Left lung (tissue), 10 donors: Measurements from ENCODE around the gene OR1D2. TPM values are rescaled to one million over a fixed set of nuclear protein-coding genes. Genes with fewer than 3 reads are reported as not detected.

ENCODE experiments used
- ATAC-seq: fragments of 200-7000 bp; cut with Tn5 transposase; one replicate; pipeline ENCODE4 v1.9.1; 2020; ENCODE audit warnings: moderate library complexity
- DNase-seq, 4 donors: peaks; one replicate each; pipeline ENCODE4 v3.0.0-alpha.2; 2013 to 2020
- H3K27ac ChIP-seq, 2 donors: fragments of 200-600 bp; sonication (generic) in 1 of 2; one replicate each; pipeline versions ENCODE4 v1.5.0 to v1.8.0; 2020 to 2021
- H3K27me3 ChIP-seq, 2 donors: fragments of 200-600 bp; sonication (generic) in 1 of 2; one replicate each; pipeline versions ENCODE4 v1.5.0 to v1.8.0; 2020 to 2021
- H3K36me3 ChIP-seq, 2 donors: fragments of 200-600 bp; sonication (generic) in 1 of 2; one replicate each; pipeline versions ENCODE4 v1.5.0 to v1.8.0; 2020 to 2021
- H3K4me1 ChIP-seq, 2 donors: fragments of 200-600 bp; one replicate each; pipeline ENCODE4 v1.8.0; 2021
- H3K4me3 ChIP-seq, 2 donors: fragments of 200-600 bp; sonication (generic) in 1 of 2; one replicate each; pipeline versions ENCODE4 v1.5.0 to v1.8.0; 2020 to 2021; ENCODE audit warnings: mild to moderate bottlenecking in 1 of 2
- H3K9me3 ChIP-seq, 2 donors: fragments of 200-600 bp; sonication (generic) in 1 of 2; one replicate each; pipeline versions ENCODE4 v1.5.0 to v1.8.0; 2020 to 2021
- CTCF ChIP-seq, 2 donors: fragments of 200-600 bp; sonication (generic) in 1 of 2; IDR thresholded peaks; one replicate each; pipeline versions ENCODE4 v1.5.0 to v1.8.0; 2021; ENCODE audit warnings: antibody characterized with exemption in 2 of 2
- intact Hi-C, 2 donors: fragments of 100-400 bp; cut with DNase I; formaldehyde crosslinking; loops; one replicate each; pipeline versions ENCODE4 v1.11.2 to v1.14.2; 2022
- polyA plus RNA-seq, 6 donors: library from polyadenylated mRNA; unstranded; fragments of 120-200 nt; gene quantifications; one replicate each; pipeline ENCODE4 v1.2.1, GENCODE V29; 2013; ENCODE audit not compliant: insufficient read length in 6 of 6
- total RNA-seq, 2 donors: library from RNA; stranded (reverse); fragmentation: NEBNext Ultra II Directional; extraction: Animal tissue kit (Norgen Biotek cat#: 25700); gene quantifications; one replicate each; pipeline ENCODE4 v1.2.1, GENCODE V29; 2021
- donor health status: DM: no; HTN: yes; CAD: no.
- donor health status: DM: no; HTN: no; CAD: no.

Gene OR1D2
- total and polyA plus RNA-seq, 8 donors: 0.03 to 0.04 TPM; not detected in 6

- DNase-seq (no peak), ATAC-seq (no peak)
- Histone ChIP-seq H3K9me3 (no peaks in the 10 kb centered on the region), H3K4me3 (peak overlapping the region; percentile 50 to 60), H3K27ac (no peak overlapping the region), H3K36me3 (no peaks in the 10 kb centered on the region), H3K27me3 (peaks cover 0 to 23% of the 10 kb centered on the region in 2 donors), H3K4me1 (peaks cover 0 to 12% of the 10 kb centered on the region in 2 donors)
- intact Hi-C loops: no loop called here
- no peak for TF ChIP-seq CTCF (IDR thresholded peaks at IDR 0.05)
Measured at GRCh38 chr17:3049705-3050295, 54.4 kb downstream of the OR1D2 start.

- Histone ChIP-seq H3K9me3 (peaks cover 0 to 9% of the 10 kb centered on the region in 2 donors), H3K27me3 (peaks cover 0 to 23% of the 10 kb centered on the region in 2 donors), H3K27ac (peak overlapping the region in 1 of 2 donors; percentile 69), H3K4me3 (peak overlapping the region; percentile 50 to 60), H3K4me1 (peaks cover 0 to 12% of the 10 kb centered on the region in 2 donors), H3K36me3 (no peaks in the 10 kb centered on the region)
- peak; percentile 63 to 68 for TF ChIP-seq CTCF (IDR thresholded peaks at IDR 0.05)
- DNase-seq (peak; percentile 93 to 99 (median 98)), ATAC-seq (peak; percentile 100)
- intact Hi-C loops: no loop called here
Measured at GRCh38 chr17:3048727-3049471, 55.3 kb downstream of the OR1D2 start.

GRCh38 chr17:3046753-3047152 is 57.5 kb downstream of the OR1D2 start:
- H3K27ac ChIP-seq: no peak overlapping the region
- peaks cover 0 to 23% of the 10 kb centered on the region in 2 donors for H3K27me3 ChIP-seq
- no peak overlapping the region for H3K4me3 ChIP-seq
- DNase-seq (no peak), ATAC-seq (no peak)
- TF ChIP-seq CTCF (IDR thresholded peaks at IDR 0.05): no peak
- H3K9me3 ChIP-seq: peaks cover 0 to 18% of the 10 kb centered on the region in 2 donors
- no peaks in the 10 kb centered on the region for H3K36me3 ChIP-seq
- peaks cover 0 to 12% of the 10 kb centered on the region in 2 donors for H3K4me1 ChIP-seq
- intact Hi-C loops: no loop called here

GRCh38 chr17:3043737-3044365 is 60.4 kb downstream of the OR1D2 start:
- no peak overlapping the region for H3K4me3 ChIP-seq
- intact Hi-C loops: no loop called here
- ATAC-seq: no peak
- peaks cover 0 to 18% of the 10 kb centered on the region in 2 donors for H3K9me3 ChIP-seq
- H3K36me3 ChIP-seq: no peaks in the 10 kb centered on the region
- H3K27me3 ChIP-seq: peaks cover 0 to 19% of the 10 kb centered on the region in 2 donors
- TF ChIP-seq CTCF (IDR thresholded peaks at IDR 0.05): no peak
- DNase-seq: peak in 1 of 4 donors; percentile 61
- no peak overlapping the region for H3K27ac ChIP-seq
- H3K4me1 ChIP-seq: peaks cover 0 to 4% of the 10 kb centered on the region in 2 donors

GRCh38 chr17:3040882-3041281 is 63.3 kb downstream of the OR1D2 start:
- Histone ChIP-seq H3K9me3 (peaks cover 0 to 18% of the 10 kb centered on the region in 2 donors), H3K4me1 (no peaks in the 10 kb centered on the region), H3K27me3 (peaks cover 0 to 33% of the 10 kb centered on the region in 2 donors), H3K4me3 (no peak overlapping the region), H3K36me3 (no peaks in the 10 kb centered on the region), H3K27ac (no peak overlapping the region)
- ATAC-seq: no peak
- TF ChIP-seq CTCF (IDR thresholded peaks at IDR 0.05): no peak
- intact Hi-C loops: no loop called here
- peak in 1 of 4 donors; percentile 19 for DNase-seq
